HCT116 (cell line): ENCODE measurements around the gene DMGDH. TPM values are rescaled to one million over a fixed set of nuclear protein-coding genes. Genes with fewer than 3 reads are reported as not detected.

Source experiments
- ATAC-seq: fragments of 200-7000 bp; cut with Tn5 transposase; 2 replicates; pipeline ENCODE4 v1.9.1; 2020; ENCODE audit warnings: mild to moderate bottlenecking, moderate library complexity
- BruUV-seq: library from RNA; stranded (reverse); fragments of 400-500 nt; replicated peaks from 2 replicates; lab custom pipeline; 2021; lab: Mats Ljungman, UMichigan
- CTCF ChIA-PET: fragments of 300-600 bp; sonication (Branson Sonifier 250); formaldehyde crosslinking; loops from one replicate; lab custom pipeline; 2021; ENCODE audit warnings: antibody characterized with exemption; lab: Charles Lee
- POLR2A ChIA-PET: fragments of 300-600, 350-600 bp; sonication (Branson Sonifier 250); formaldehyde crosslinking; loops from one replicate; lab custom pipeline; 2021; ENCODE audit warnings: antibody characterized with exemption; lab: Charles Lee
- RAD21 ChIA-PET, 2 experiments: fragments of 300-600 bp; sonication (Branson Sonifier 250); formaldehyde crosslinking; loops; one replicate each; lab custom pipeline; 2023; ENCODE audit warnings: low total read pairs in 2 of 2; ENCODE audit not compliant: uncharacterized antibody in 2 of 2, unreplicated experiment in 2 of 2, low non-redundant PET in 1 of 2; lab: Charles Lee
- DNase-seq: peaks from one replicate; pipeline ENCODE4 v3.0.0-alpha.2; 2010; ENCODE audit warnings: low read depth, low spot score
- H2AFZ ChIP-seq: fragments of 200-600 bp; shearing (Covaris generic), sonication (generic); 2 replicates; pipeline ENCODE4 v1.6.1; 2017; ENCODE audit warnings: low read depth, mixed run types, mixed read lengths, antibody characterized with exemption, low read length; ENCODE audit not compliant: poor library complexity, severe bottlenecking
- H3K27ac ChIP-seq: 2 replicates; pipeline ENCODE4 v1.5.1; 2012; ENCODE audit warnings: low read depth, low read length
- H3K27me3 ChIP-seq: fragments of 200-600 bp; sonication (generic); 2 replicates; pipeline ENCODE4 v1.6.1; 2016; ENCODE audit warnings: mixed run types, low read length, mixed read lengths; ENCODE audit not compliant: insufficient read depth
- H3K36me3 ChIP-seq, 2 experiments: fragments of 200-500 bp in 1 of 2; fragments of 200-600 bp in 1 of 2; sonication (Bioruptor generic) in 1 of 2; sonication (generic) in 1 of 2; 2 replicates each; pipeline versions ENCODE4 v1.5.1 to v1.6.1; 2014 to 2016; ENCODE audit warnings: low read length in 2 of 2, inconsistent platforms in 1 of 2, mixed read lengths in 1 of 2, mixed run types in 1 of 2; ENCODE audit not compliant: insufficient read depth in 2 of 2, control insufficient read depth in 1 of 2
- H3K4me1 ChIP-seq, 2 experiments: fragments of 200-600 bp in 1 of 2; sonication (generic) in 1 of 2; 2 replicates each; pipeline versions ENCODE4 v1.5.1 to v1.6.1; 2012 to 2017; ENCODE audit warnings: low read length in 2 of 2, inconsistent platforms in 1 of 2, mild to moderate bottlenecking in 1 of 2, mixed read lengths in 1 of 2, mixed run types in 1 of 2, moderate library complexity in 1 of 2; ENCODE audit not compliant: insufficient read depth in 2 of 2, control insufficient read depth in 1 of 2
- H3K4me2 ChIP-seq: fragments of 200-600 bp; sonication (generic); 2 replicates; pipeline ENCODE4 v1.6.1; 2017; ENCODE audit warnings: mixed run types, low read length, mixed read lengths
- H3K4me3 ChIP-seq, 2 experiments: fragments of 200-600 bp in 1 of 2; sonication (generic) in 1 of 2; replicated peaks in 1 of 2; 2 replicates each; pipeline ENCODE4 v1.5.1; 2011 to 2016; ENCODE audit warnings: low read length in 2 of 2, control low read depth in 1 of 2, low read depth in 1 of 2, mild to moderate bottlenecking in 1 of 2, mixed read lengths in 1 of 2, mixed run types in 1 of 2
- H3K79me2 ChIP-seq: fragments of 200-600 bp; sonication (generic); 2 replicates; pipeline ENCODE4 v1.6.1; 2017; ENCODE audit warnings: mild to moderate bottlenecking, mixed run types, low read length, moderate library complexity, mixed read lengths; ENCODE audit not compliant: insufficient read depth
- H3K9ac ChIP-seq: fragments of 200-600 bp; sonication (generic); 2 replicates; pipeline ENCODE4 v1.6.1; 2016; ENCODE audit warnings: low read length, mixed read lengths
- H3K9me2 ChIP-seq: fragments of 200-600 bp; sonication (generic), shearing (Covaris generic); 2 replicates; pipeline ENCODE4 v1.6.1; 2017; ENCODE audit warnings: mixed run types, mild to moderate bottlenecking, moderate library complexity; ENCODE audit not compliant: insufficient read depth
- H3K9me3 ChIP-seq, 2 experiments: fragments of 200-500 bp in 1 of 2; fragments of 200-600 bp in 1 of 2; sonication (Bioruptor generic) in 1 of 2; sonication (generic) in 1 of 2; 2 replicates each; pipeline ENCODE4 v1.6.1; 2014 to 2017; ENCODE audit warnings: low read length in 2 of 2, mixed read lengths in 2 of 2, inconsistent platforms in 1 of 2, low read depth in 1 of 2, mild to moderate bottlenecking in 1 of 2, mixed run types in 1 of 2, moderate library complexity in 1 of 2; ENCODE audit not compliant: control insufficient read depth in 1 of 2, insufficient read depth in 1 of 2
- H4K20me1 ChIP-seq: fragments of 200-600 bp; sonication (generic), shearing (Covaris generic); 2 replicates; pipeline ENCODE4 v1.6.1; 2017; ENCODE audit warnings: mixed run types, mild to moderate bottlenecking, moderate library complexity; ENCODE audit not compliant: insufficient read depth
- ELF1 ChIP-seq: IDR thresholded peaks from 2 replicates; pipeline ENCODE4 v1.6.1; 2012; ENCODE audit warnings: low read depth, borderline replicate concordance
- EZH2 ChIP-seq: fragments of 200-600 bp; sonication (generic); IDR thresholded peaks from 2 replicates; pipeline ENCODE4 v1.6.1; 2017; ENCODE audit warnings: antibody characterized with exemption, mixed run types
- EZH2phosphoT487 ChIP-seq: fragments of 200-600 bp; IDR thresholded peaks from 2 replicates; pipeline ENCODE4 v1.6.1; 2018; ENCODE audit warnings: antibody characterized with exemption, borderline replicate concordance
- POLR2A ChIP-seq: IDR thresholded peaks from 2 replicates; pipeline ENCODE4 v1.7.0; 2011; ENCODE audit warnings: borderline replicate concordance; ENCODE audit not compliant: insufficient read depth, insufficient read length; ENCODE audit errors: extremely low read depth
- TCF7L2 ChIP-seq: IDR thresholded peaks from 2 replicates; pipeline ENCODE4 v1.7.0; 2011; ENCODE audit warnings: borderline replicate concordance, inconsistent platforms; ENCODE audit not compliant: insufficient read depth, insufficient read length; ENCODE audit errors: extremely low read depth
- YY1 ChIP-seq: IDR thresholded peaks from 2 replicates; pipeline ENCODE4 v1.6.1; 2011; ENCODE audit warnings: low read length, low read depth, moderate library complexity, mild to moderate bottlenecking; ENCODE audit not compliant: insufficient replicate concordance; ENCODE audit errors: extremely low read depth
- ZFX ChIP-seq: fragments of 450-650 bp; IDR thresholded peaks from 2 replicates; pipeline ENCODE4 v1.6.1; 2017
- ZNF274 ChIP-seq: fragments of 200-500 bp; sonication (Bioruptor generic); IDR thresholded peaks from 2 replicates; pipeline ENCODE4 v1.6.1; 2014; ENCODE audit warnings: mild to moderate bottlenecking, low read depth, low read length, inconsistent platforms
- intact Hi-C: fragments of 100-400 bp; cut with micrococcal nuclease; formaldehyde crosslinking; loops from 2 replicates; pipeline ENCODE4 v1.10.0; 2022
- total RNA-seq: library from RNA; stranded (reverse); gene quantifications from one replicate; pipeline ENCODE4 v1.2.1, GENCODE V29; 2021; ENCODE audit not compliant: unreplicated experiment
- TF ChIP-seq, protein P1 (sequence below), 3 experiments: fragments of 200-600 bp in 1 of 3; sonication (generic) in 1 of 3; IDR thresholded peaks in 2 of 3; conservative IDR thresholded peaks in 1 of 3; 2 replicates each; pipeline ENCODE4 v1.5.1; 2012 to 2017; ENCODE audit warnings: low read depth in 2 of 3, low read length in 2 of 3, antibody characterized with exemption in 1 of 3, borderline replicate concordance in 1 of 3, control low read depth in 1 of 3, mild to moderate bottlenecking in 1 of 3, mixed read lengths in 1 of 3, mixed run types in 1 of 3, moderate library complexity in 1 of 3; ENCODE audit not compliant: insufficient read depth in 1 of 3
- TF ChIP-seq, protein P2 (sequence below): IDR thresholded peaks from 2 replicates; pipeline ENCODE4 v1.6.1; 2011; ENCODE audit warnings: mild to moderate bottlenecking, low read length, moderate library complexity; ENCODE audit not compliant: insufficient replicate concordance; ENCODE audit errors: extremely low read depth

DMGDH gene
- total RNA-seq, 1 experiment from 2014 or later: 2.3 TPM

DNA sequence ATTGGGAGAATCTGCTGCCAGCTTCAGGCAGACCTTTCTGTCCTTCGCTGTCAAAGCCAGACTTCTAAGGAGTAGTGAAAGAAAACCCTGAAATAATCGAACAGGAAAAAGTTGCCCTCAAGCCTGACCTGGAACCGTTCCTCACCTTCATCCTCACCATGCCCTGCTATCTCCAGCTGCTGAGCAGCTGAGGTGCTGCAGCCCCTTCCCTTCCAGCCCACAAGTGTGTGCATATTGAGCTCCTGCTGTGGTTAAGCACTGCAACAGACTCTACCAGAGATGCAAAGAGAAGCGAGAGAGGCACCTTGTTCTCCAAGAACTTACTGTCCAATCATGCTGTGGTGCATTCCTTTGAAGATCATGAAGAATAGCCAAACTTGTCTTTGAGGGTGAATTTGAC, 19.0 kb upstream of the DMGDH start:
- no peak overlapping the region for H3K9ac ChIP-seq
- intact Hi-C loops: no loop called here
- H3K9me2 ChIP-seq: no peaks in the 10 kb centered on the region
- H3K4me3 ChIP-seq: no peak overlapping the region
- no peaks in the 10 kb centered on the region for H3K27me3 ChIP-seq
- no peaks in the 10 kb centered on the region for H4K20me1 ChIP-seq
- DNase-seq: no peak
- POLR2A ChIA-PET: no interaction called here
- RAD21 ChIA-PET: no interaction called here
- H3K79me2 ChIP-seq: no peaks in the 10 kb centered on the region
- H3K36me3 ChIP-seq: no peaks in the 10 kb centered on the region
- no peak overlapping the region for H2AFZ ChIP-seq
- no peak for ATAC-seq
- H3K9me3 ChIP-seq: no peaks in the 10 kb centered on the region
- H3K27ac ChIP-seq: no peak overlapping the region
- no peak for TF ChIP-seq TCF7L2
- TF ChIP-seq POLR2A: no peak
- no peak for TF ChIP-seq EZH2phosphoT487
- no peak for TF ChIP-seq ELF1
- TF ChIP-seq ZFX: no peak
- TF ChIP-seq, protein P1, sequence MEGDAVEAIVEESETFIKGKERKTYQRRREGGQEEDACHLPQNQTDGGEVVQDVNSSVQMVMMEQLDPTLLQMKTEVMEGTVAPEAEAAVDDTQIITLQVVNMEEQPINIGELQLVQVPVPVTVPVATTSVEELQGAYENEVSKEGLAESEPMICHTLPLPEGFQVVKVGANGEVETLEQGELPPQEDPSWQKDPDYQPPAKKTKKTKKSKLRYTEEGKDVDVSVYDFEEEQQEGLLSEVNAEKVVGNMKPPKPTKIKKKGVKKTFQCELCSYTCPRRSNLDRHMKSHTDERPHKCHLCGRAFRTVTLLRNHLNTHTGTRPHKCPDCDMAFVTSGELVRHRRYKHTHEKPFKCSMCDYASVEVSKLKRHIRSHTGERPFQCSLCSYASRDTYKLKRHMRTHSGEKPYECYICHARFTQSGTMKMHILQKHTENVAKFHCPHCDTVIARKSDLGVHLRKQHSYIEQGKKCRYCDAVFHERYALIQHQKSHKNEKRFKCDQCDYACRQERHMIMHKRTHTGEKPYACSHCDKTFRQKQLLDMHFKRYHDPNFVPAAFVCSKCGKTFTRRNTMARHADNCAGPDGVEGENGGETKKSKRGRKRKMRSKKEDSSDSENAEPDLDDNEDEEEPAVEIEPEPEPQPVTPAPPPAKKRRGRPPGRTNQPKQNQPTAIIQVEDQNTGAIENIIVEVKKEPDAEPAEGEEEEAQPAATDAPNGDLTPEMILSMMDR (IDR thresholded peaks at IDR 0.05 in 2 of 3, conservative IDR thresholded peaks at IDR 0.05 in 1 of 3; ENCODE audit: borderline replicate concordance in 1 of 3, insufficient read depth in 1 of 3, low read depth in 2 of 3, low read length in 2 of 3): no peak
- TF ChIP-seq YY1: no peak
- TF ChIP-seq EZH2: no peak
- TF ChIP-seq, protein P2, sequence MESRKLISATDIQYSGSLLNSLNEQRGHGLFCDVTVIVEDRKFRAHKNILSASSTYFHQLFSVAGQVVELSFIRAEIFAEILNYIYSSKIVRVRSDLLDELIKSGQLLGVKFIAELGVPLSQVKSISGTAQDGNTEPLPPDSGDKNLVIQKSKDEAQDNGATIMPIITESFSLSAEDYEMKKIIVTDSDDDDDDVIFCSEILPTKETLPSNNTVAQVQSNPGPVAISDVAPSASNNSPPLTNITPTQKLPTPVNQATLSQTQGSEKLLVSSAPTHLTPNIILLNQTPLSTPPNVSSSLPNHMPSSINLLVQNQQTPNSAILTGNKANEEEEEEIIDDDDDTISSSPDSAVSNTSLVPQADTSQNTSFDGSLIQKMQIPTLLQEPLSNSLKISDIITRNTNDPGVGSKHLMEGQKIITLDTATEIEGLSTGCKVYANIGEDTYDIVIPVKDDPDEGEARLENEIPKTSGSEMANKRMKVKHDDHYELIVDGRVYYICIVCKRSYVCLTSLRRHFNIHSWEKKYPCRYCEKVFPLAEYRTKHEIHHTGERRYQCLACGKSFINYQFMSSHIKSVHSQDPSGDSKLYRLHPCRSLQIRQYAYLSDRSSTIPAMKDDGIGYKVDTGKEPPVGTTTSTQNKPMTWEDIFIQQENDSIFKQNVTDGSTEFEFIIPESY: no peak
- no peak for TF ChIP-seq ZNF274
- no peak overlapping the region for H3K4me2 ChIP-seq
- no TSS peak for BruUV-seq
- H3K4me1 ChIP-seq: no peaks in the 10 kb centered on the region
- CTCF ChIA-PET: no interaction called here
